Measurements from ENCODE around the gene HLA-E. TPM values are rescaled to one million over a fixed set of nuclear protein-coding genes. Genes with fewer than 3 reads are reported as not detected.

Gene HLA-E
- total and polyA plus RNA-seq, 2 of the 13 experiments (the other 11 are each of a cell fraction or from before 2014, with no cell fraction given), result 45.2 to 90.4 TPM

DNA sequence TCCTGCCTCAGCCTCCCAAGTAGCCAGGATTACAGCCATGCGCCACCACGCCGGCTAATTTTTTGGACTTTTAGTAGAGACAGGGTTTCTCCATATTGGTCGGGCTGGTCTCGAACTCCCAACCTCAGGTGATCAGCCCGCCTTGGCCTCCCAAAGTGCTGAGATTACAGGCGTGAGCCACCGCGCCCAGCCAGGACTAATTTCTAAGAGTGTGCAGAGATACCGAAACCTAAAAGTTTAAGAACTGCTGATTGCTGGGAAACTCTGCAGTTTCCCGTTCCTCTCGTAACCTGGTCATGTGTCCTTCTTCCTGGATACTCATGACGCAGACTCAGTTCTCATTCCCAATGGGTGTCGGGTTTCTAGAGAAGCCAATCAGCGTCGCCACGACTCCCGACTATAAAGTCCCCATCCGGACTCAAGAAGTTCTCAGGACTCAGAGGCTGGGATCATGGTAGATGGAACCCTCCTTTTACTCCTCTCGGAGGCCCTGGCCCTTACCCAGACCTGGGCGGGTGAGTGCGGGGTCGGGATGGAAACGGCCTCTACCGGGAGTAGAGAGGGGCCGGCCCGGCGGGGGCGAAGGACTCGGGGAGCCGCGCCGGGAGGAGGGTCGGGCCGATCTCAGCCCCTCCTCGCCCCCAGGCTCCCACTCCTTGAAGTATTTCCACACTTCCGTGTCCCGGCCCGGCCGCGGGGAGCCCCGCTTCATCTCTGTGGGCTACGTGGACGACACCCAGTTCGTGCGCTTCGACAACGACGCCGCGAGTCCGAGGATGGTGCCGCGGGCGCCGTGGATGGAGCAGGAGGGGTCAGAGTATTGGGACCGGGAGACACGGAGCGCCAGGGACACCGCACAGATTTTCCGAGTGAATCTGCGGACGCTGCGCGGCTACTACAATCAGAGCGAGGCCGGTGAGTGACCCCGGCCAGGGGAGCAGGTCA, at the start of gene HLA-E (continued):
- TF ChIP-seq FOXA1 (IDR thresholded peaks at IDR 0.05) (no peak), FOXA1 (CRISPR knock-in tag; IDR thresholded peaks at IDR 0.05) (no peak), CERS6 (CRISPR knock-in tag; IDR thresholded peaks at IDR 0.05) (no peak), AKAP8 (CRISPR knock-in tag; IDR thresholded peaks at IDR 0.05) (no peak), ZNF136 (CRISPR knock-in tag; IDR thresholded peaks at IDR 0.05; ENCODE audit: low read depth) (no peak), TFAP4 (IDR thresholded peaks at IDR 0.05; ENCODE audit: borderline replicate concordance, low read depth) (no peak), ZNF367 (CRISPR knock-in tag; IDR thresholded peaks at IDR 0.05; ENCODE audit: borderline replicate concordance) (no peak), ZBTB39 (CRISPR knock-in tag; IDR thresholded peaks at IDR 0.05) (no peak), GPN1 (CRISPR knock-in tag; IDR thresholded peaks at IDR 0.05; ENCODE audit: borderline replicate concordance) (no peak), CHD4 (IDR thresholded peaks at IDR 0.05; ENCODE audit: borderline replicate concordance, low read length) (peak; percentile 84; the same call in 1 of the 2 replicates)
- TF ChIP-seq, protein P1, sequence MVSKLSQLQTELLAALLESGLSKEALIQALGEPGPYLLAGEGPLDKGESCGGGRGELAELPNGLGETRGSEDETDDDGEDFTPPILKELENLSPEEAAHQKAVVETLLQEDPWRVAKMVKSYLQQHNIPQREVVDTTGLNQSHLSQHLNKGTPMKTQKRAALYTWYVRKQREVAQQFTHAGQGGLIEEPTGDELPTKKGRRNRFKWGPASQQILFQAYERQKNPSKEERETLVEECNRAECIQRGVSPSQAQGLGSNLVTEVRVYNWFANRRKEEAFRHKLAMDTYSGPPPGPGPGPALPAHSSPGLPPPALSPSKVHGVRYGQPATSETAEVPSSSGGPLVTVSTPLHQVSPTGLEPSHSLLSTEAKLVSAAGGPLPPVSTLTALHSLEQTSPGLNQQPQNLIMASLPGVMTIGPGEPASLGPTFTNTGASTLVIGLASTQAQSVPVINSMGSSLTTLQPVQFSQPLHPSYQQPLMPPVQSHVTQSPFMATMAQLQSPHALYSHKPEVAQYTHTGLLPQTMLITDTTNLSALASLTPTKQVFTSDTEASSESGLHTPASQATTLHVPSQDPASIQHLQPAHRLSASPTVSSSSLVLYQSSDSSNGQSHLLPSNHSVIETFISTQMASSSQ (IDR thresholded peaks at IDR 0.05; ENCODE audit: low read depth), result no peak
- TF ChIP-seq, protein P1 (CRISPR knock-in tag; IDR thresholded peaks at IDR 0.05; ENCODE audit: borderline replicate concordance), result no peak
- TF ChIP-seq, protein P2, sequence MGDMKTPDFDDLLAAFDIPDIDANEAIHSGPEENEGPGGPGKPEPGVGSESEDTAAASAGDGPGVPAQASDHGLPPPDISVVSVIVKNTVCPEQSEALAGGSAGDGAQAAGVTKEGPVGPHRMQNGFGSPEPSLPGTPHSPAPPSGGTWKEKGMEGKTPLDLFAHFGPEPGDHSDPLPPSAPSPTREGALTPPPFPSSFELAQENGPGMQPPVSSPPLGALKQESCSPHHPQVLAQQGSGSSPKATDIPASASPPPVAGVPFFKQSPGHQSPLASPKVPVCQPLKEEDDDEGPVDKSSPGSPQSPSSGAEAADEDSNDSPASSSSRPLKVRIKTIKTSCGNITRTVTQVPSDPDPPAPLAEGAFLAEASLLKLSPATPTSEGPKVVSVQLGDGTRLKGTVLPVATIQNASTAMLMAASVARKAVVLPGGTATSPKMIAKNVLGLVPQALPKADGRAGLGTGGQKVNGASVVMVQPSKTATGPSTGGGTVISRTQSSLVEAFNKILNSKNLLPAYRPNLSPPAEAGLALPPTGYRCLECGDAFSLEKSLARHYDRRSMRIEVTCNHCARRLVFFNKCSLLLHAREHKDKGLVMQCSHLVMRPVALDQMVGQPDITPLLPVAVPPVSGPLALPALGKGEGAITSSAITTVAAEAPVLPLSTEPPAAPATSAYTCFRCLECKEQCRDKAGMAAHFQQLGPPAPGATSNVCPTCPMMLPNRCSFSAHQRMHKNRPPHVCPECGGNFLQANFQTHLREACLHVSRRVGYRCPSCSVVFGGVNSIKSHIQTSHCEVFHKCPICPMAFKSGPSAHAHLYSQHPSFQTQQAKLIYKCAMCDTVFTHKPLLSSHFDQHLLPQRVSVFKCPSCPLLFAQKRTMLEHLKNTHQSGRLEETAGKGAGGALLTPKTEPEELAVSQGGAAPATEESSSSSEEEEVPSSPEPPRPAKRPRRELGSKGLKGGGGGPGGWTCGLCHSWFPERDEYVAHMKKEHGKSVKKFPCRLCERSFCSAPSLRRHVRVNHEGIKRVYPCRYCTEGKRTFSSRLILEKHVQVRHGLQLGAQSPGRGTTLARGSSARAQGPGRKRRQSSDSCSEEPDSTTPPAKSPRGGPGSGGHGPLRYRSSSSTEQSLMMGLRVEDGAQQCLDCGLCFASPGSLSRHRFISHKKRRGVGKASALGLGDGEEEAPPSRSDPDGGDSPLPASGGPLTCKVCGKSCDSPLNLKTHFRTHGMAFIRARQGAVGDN (CRISPR knock-in tag; IDR thresholded peaks at IDR 0.05), result peak; percentile 87
